Measurements from ENCODE around the gene NCK1.
A peak's percentile ranks its signal among the peaks of the same experiment; 100 is the strongest.

NCK1 gene

GRCh38 chr3:136950623-136951022 is 88.6 kb downstream of the NCK1 start:
- TF ChIP-seq CTCF (IDR thresholded peaks at IDR 0.05; ENCODE audit: low read depth, low read length), result no peak

GRCh38 chr3:136952292-136952691 is 90.3 kb downstream of the NCK1 start:
- DNase-seq (ENCODE audit: low read depth in 2 of 2), result peak in 1 of 2 donors; percentile 29
- TF ChIP-seq CTCF (IDR thresholded peaks at IDR 0.05; ENCODE audit: low read depth, low read length), result no peak
- H3K4me3 ChIP-seq (replicated peaks in 1 of 2; ENCODE audit: low read depth in 2 of 2, low read length in 2 of 2), result no peak overlapping the region

More at GRCh38 chr3:136950623-136951022, 88.6 kb downstream of the NCK1 start:
- no peak for DNase-seq (ENCODE audit: low read depth in 2 of 2)
- no peak overlapping the region for H3K4me3 ChIP-seq (replicated peaks in 1 of 2; ENCODE audit: low read depth in 2 of 2, low read length in 2 of 2)

- DNase-seq (ENCODE audit: low read depth in 2 of 2), result peak in 1 of 2 donors; percentile 58
- TF ChIP-seq CTCF (IDR thresholded peaks at IDR 0.05; ENCODE audit: low read depth, low read length), result no peak
- H3K4me3 ChIP-seq (replicated peaks in 1 of 2; ENCODE audit: low read depth in 2 of 2, low read length in 2 of 2), result no peak overlapping the region
Measured at GRCh38 chr3:136954251-136954650, 92.2 kb downstream of the NCK1 start.

GRCh38 chr3:136954980-136955780 is 93.2 kb downstream of the NCK1 start:
- no peak for DNase-seq (ENCODE audit: low read depth in 2 of 2)

GRCh38 chr3:136955813-136956212 is 93.8 kb downstream of the NCK1 start:
- no peak for TF ChIP-seq CTCF (IDR thresholded peaks at IDR 0.05; ENCODE audit: low read depth, low read length)
- peak; percentile 76 to 88 for DNase-seq (ENCODE audit: low read depth in 2 of 2)
- no peak overlapping the region for H3K4me3 ChIP-seq (replicated peaks in 1 of 2; ENCODE audit: low read depth in 2 of 2, low read length in 2 of 2)

More at GRCh38 chr3:136954980-136955780, 93.2 kb downstream of the NCK1 start:
- H3K4me3 ChIP-seq (replicated peaks in 1 of 2; ENCODE audit: low read depth in 2 of 2, low read length in 2 of 2), result no peak overlapping the region
- no peak for TF ChIP-seq CTCF (IDR thresholded peaks at IDR 0.05; ENCODE audit: low read depth, low read length)

GRCh38 chr3:136956971-136957370 is 95.0 kb downstream of the NCK1 start:
- no peak for TF ChIP-seq CTCF (IDR thresholded peaks at IDR 0.05; ENCODE audit: low read depth, low read length)
- H3K4me3 ChIP-seq (replicated peaks in 1 of 2; ENCODE audit: low read depth in 2 of 2, low read length in 2 of 2), result no peak overlapping the region
- no peak for DNase-seq (ENCODE audit: low read depth in 2 of 2)

Data from cardiac fibroblast (primary cell).